Measurements from ENCODE around the gene CMSS1.

Gene CMSS1

DNA sequence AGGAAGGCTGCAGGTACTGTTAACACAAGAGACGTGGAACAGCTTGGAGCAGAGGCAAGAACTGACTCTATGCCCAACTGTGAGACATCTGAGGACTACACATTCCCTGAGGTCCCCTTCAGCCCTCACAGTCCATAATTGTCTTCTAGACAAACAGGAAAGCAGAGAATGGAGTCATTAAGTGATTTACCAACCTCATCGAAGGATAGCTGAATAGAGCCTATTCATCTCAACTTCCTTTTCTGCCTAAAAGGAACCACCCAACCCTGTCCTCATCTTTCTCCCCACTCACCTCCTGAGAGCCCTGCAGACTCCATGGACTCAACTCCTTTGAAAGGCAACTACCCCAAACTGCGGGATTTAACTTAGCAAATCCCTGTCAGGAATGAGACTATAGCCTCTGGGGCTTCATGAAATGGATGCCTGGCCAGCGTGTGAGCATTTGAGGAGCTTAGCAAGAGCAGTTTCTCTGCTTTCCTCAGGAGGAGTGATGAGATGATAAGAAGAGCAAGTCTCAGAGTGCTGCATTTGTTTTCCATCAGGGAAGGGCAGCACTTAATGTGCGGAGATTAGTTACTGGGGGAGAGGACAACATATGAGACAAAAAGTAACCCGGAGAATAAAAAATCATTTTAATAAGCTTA is 358.1 kb downstream of the CMSS1 start:
- no peak for DNase-seq (ENCODE audit: low read depth in 2 of 2)

DNA sequence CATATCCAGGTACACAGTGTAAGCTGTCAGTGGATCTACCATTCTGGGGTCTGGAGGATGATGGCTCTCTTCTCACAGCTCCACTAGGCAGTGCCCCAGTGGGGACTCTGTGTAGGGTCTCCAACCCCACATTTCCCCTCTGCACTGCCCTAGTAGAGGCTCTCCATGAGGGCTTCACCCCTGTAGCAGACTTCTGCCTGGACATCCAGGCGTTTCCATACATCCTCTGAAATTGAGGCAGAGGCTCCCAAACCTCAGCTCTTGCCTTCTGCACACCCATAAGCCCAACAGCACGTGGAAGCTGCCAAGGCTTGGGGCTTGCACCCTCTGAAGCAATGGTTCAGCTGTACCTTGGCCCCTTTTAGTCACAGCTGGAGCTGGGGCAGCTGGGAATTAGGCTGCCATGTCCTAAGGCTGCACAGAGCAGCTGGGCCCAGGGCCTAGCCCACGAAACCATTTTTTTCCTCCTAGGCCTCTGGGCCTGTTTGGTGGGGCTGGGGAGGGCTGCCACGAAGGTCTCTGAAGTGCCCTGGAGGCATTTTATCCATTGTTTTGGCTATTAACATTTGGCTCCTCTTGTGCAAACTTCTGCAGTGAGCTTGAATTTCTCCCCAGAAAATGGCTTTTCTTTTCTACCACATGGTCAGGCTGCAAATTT is 362.2 kb downstream of the CMSS1 start:
- no peak for DNase-seq (ENCODE audit: low read depth in 2 of 2)

- DNase-seq (ENCODE audit: low read depth in 2 of 2): no peak
Observed at GRCh38 chr3:100183608-100184125, 366.0 kb downstream of the CMSS1 start.

- peak in 1 of 2 experiments; percentile 25 for DNase-seq (ENCODE audit: low read depth in 2 of 2)
Observed at GRCh38 chr3:100184948-100185570, 367.4 kb downstream of the CMSS1 start.

- no peak for DNase-seq (ENCODE audit: low read depth in 2 of 2)
Observed at GRCh38 chr3:100185847-100186246, 368.2 kb downstream of the CMSS1 start.

GRCh38 chr3:100189444-100189964 is 371.8 kb downstream of the CMSS1 start:
- DNase-seq (ENCODE audit: low read depth in 2 of 2): no peak

GRCh38 chr3:100195375-100195774 is 377.7 kb downstream of the CMSS1 start:
- no peak for DNase-seq (ENCODE audit: low read depth in 2 of 2)

DNA sequence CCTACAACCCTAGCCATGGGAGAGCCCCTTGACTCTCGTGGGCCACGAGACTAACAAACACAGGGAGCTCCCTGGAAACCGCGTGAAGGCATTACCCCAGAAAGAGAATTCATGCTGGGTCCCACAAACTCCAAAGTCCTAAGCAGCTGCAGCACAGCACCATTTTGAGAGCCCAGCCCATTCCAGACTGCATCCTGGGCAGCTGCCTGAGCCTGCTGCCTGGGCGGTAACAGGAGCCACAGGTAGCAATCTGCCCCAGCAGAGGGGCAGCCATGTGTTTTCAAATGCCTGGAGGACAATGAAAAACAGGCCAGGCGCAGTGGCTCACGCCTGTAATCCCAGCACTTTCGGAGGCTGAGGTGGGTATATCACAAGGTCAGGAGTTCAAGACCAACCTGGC is 380.2 kb downstream of the CMSS1 start:
- DNase-seq (ENCODE audit: low read depth in 2 of 2): no peak

DNA sequence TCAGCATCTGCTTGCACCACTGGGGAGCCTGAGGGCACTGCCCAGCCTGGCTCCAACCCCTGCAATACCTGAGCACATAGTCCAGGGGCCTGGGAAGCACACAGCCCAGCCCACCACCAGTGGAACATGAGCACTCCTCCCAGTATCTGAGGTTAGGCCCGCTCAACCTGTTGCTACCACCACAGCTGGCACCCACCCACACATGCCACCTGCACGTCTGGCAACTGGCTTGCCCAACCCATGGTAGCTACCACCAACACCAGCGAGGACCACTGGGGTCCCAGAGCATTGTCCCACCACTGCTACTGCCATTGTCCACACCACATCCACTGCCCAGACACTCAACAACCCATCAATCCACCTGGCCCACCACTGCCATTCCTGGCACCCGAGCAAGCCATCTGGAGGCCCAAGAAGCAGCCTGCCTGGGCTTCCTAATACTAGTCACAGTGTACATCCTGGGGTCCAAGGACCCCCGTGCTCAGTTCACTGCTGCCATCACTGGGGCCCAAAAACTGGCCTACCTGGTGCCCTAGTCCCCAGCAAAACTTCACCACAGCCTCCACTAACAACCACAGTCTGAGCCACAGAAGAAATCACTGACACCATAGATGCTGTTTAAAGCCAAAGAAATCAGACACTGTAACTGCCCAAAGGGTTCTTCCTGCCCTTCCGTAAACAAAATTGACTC is 381.1 kb downstream of the CMSS1 start:
- DNase-seq (ENCODE audit: low read depth in 2 of 2): no peak

- no peak for DNase-seq (ENCODE audit: low read depth in 2 of 2)
Observed at GRCh38 chr3:100205171-100205570, 387.5 kb downstream of the CMSS1 start.

DNA sequence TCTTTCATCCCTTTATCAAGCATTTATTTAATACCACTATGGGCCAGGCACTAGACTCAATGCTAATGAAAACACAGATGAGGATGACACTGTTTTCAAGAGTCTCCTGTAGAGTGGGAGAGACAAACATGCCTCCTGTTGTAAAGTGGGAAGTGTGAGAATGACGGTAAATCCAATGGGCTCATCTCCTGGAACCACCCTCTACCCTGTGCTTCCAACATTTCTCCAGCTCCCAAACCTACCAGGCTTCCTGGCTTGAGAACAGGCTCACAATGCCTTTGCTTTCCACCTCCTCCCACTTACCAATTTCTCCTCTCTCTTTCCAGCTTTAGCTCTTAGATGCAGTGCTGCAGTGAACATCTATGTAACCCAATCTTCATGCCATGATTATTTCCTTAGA is 389.0 kb downstream of the CMSS1 start:
- no peak for DNase-seq (ENCODE audit: low read depth in 2 of 2)

- no peak for DNase-seq (ENCODE audit: low read depth in 2 of 2)
Observed at GRCh38 chr3:100207886-100208285, 390.2 kb downstream of the CMSS1 start.

DNA sequence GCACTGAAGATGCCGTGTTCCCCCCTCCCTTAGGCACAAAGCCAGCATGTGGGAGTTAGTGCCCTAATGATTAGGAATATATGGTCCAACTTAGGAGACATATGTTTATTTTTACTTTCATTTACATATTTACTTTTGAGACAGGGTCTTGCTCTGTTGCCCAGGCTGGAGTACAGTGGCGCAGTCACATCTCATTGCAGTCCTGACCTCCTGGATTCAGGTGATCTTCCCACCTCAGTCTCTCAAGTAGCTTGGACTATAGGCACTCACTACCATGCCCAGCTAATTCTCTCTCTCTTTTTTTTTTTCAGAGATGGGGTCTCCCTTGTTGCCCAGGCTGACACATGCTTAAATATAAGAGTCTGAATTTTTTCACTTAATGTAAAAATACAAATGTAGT is 391.5 kb downstream of the CMSS1 start:
- no peak for DNase-seq (ENCODE audit: low read depth in 2 of 2)

- no peak for DNase-seq (ENCODE audit: low read depth in 2 of 2)
Observed at GRCh38 chr3:100209948-100210771, 392.5 kb downstream of the CMSS1 start.

- DNase-seq (ENCODE audit: low read depth in 2 of 2): peak; percentile 52 to 56
Observed at GRCh38 chr3:100210772-100211135, 393.1 kb downstream of the CMSS1 start.

DNA sequence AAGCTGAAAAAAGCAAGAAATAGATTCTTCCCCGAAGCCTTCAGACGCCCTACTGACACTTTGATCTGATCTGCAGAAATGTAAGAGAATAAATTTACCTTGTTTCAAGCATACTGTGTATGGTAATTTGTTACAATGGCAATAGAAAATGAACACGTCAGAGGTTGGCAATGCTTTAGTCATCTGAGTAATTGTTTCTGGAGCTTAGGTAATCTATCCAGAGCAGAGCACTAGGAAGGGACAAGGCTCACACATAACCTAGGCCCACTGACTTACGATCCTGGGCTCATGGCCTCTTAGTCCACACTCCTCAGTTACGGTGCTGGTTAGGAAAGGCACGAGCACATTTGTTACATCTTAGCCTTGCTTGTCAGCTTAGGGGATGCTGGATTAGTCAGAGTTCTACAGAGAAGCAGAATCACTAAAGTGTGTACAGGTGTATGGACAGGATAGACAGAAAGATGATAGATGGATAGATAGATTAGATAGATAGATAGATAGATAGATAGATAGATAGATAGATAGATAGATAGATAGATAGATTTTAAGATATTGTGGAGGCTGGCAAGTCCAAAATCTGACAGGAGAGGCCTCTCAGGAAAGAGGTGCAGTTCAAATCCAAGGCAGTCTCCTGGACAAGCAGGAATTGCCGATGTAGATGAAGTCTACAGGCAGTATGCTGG is 396.4 kb downstream of the CMSS1 start:
- DNase-seq (ENCODE audit: low read depth in 2 of 2): no peak

DNA sequence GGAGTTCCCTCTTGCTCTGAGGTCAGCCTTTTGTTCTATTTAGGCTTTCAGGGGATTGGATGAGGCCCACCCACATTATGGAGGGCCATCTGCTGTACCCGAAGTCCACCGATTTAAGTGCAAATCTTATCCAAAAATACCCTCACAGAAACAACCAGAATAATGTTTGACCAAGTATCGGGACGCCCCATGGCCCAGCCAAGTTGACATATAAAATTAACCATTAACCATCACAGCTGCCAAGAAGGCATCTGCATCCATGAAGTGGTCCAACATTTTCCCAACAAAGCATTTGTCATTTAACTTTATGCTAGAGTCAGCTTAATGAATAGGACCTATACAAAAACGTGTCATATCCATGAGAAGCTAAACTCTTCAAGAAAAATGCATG is 396.9 kb downstream of the CMSS1 start:
- no peak for DNase-seq (ENCODE audit: low read depth in 2 of 2)

DNA sequence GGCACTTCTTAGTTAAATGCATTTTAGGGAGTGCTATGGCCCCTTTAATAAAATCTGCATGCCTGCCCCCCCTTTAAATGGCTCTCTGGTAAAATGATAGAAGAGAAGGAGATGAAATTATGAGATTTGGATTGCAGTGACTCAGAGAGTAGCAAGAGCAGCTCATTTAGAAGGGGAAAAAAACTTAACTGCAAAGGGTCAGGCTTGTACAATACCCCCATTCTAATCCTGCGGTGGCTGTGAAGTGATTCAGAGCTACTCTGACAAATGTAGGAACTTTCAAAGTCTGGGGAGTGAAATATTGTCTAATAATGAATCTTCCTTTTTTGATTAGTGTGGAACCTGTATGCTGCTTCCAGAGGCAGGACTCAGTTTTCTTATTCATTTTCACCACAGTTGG is 399.1 kb downstream of the CMSS1 start:
- no peak for DNase-seq (ENCODE audit: low read depth in 2 of 2)

- no peak for DNase-seq (ENCODE audit: low read depth in 2 of 2)
Observed at GRCh38 chr3:100221159-100221558, 403.5 kb downstream of the CMSS1 start.

GRCh38 chr3:100225193-100225592 is 407.5 kb downstream of the CMSS1 start:
- no peak for DNase-seq (ENCODE audit: low read depth in 2 of 2)

GRCh38 chr3:100225883-100226282 is 408.2 kb downstream of the CMSS1 start:
- no peak for DNase-seq (ENCODE audit: low read depth in 2 of 2)
